T follicular helper cell (primary cell): Measurements from ENCODE around the gene BAZ1B.
"Not testable (repeated sequence)": the region's sequence is repeated elsewhere in the genome, so short reads cannot be mapped to it uniquely, and the experiment has no call there.

Experiments used
- DNase-seq: peaks from one replicate; pipeline ENCODE4 v3.0.0-alpha.2; 2020; ENCODE audit warnings: low read depth

BAZ1B gene

DNA sequence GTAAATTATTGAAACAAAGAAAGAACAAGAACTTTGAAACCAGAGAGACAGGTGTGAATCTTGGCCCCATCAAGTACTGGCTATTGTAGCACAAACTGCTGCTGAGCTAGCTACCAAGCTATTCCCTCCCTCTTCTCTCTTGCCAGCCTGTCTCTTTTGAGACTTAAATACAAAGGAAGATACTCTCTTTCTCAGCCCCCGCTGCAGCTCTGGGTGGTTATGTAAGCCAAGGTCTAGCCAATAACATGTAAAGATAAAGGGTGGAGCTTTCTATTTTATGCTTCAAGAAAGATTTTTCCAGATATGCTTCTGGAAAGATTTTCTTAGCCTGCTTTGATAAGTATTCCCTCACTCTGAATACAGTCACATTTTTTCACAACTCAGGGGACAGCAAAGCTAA lies 17.2 kb downstream of the BAZ1B start:
- no peak for DNase-seq

DNA sequence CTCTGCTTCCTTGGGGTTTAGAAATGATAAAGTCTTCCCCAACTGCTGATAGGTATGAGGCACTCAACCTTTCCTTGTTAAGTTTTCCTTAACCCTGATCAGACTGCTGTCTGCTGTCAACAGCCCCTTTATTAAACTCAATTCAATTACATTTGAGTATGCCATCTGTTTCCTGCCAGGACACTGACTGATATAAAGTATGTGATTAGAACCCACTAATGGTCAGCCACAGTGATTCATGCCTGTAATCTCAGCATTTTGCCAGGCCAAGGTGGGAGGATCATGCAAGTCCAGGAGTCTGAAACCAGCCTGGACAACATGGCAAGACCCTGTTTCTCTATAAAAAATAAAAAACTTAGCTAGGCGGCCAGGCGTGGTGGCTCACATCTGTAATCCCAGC lies 18.1 kb downstream of the BAZ1B start:
- no peak for DNase-seq

DNA sequence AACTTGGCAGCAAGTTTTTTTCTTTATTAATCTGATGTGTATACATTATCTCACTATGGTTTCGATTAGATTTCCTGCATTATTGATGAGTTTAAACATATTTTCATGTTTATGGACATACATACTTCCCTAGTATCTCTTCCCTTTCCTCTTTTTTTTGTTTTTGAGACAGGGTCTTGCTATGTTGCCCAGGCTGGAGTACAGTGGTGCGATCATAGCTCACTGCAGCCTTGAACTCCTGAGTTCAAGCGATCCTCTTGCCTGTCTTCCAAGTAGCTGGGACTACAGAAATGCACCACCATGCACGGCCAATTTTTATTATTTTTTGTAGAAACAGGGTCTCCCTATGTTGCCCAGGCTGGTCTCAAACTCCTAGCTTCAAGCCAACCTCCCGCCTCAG lies 18.9 kb downstream of the BAZ1B start:
- no peak for DNase-seq

DNA sequence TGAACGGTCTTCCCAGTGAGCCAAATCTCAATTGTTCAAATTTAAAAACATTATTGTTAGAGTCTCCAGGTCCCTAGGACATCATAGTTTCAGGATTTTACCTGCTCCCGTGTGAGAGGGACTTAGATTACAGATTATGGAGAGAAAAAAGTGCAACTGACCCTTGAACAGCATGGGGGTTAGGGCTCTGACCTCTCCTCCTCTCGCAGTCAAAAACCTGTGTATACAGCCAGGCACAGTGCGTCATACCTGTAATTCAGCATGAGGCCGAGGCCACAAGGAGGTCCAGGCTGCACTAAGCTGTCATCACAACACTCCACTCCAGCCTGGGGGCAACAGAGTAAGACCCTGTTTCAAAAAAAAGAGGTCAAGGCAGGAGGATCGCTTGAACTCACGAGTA lies 25.5 kb downstream of the BAZ1B start:
- DNase-seq, result no peak

DNA sequence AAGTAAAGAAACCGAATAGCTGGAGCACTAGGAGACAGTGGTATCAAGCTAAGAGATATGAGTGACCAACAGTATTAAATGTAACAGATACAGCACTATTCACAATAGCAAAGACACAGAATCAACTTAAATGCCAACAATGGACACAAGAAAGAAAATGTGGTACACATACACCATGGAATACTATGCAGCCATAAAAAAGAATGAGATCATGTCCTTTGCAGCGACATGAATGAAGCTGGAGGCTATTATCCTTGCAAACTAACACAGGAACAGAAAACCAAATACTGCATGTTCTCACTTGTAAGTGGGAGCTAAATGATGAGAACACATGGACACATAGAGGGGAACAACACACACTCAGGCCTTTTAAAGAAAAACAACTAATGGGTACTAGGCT lies 26.6 kb downstream of the BAZ1B start:
- DNase-seq, result not testable (repeated sequence)

- no peak for DNase-seq
Observed at GRCh38 chr7:73489976-73490375, 32.1 kb downstream of the BAZ1B start.

GRCh38 chr7:73487486-73487885 lies 34.6 kb downstream of the BAZ1B start:
- no peak for DNase-seq

DNA sequence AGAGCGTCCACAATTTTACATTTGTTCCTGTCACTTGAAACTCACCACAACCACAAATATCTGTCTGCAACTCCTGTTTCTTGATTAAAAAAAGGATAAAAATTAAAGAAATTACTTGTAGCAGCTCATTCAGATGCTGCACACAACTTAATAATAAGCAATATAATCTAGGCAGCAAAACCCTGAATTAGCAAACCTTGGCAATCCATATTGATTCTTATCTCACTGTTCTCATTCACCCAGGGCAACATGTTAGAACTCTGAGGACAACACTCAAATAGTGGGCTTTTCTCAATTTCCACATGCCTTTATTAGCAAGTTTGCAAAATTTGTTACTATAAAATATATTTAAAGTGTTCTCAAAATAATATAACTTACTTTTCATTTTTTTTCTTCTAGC lies 38.9 kb downstream of the BAZ1B start:
- DNase-seq, result no peak

GRCh38 chr7:73482746-73483145 lies 39.3 kb downstream of the BAZ1B start:
- no peak for DNase-seq

DNA sequence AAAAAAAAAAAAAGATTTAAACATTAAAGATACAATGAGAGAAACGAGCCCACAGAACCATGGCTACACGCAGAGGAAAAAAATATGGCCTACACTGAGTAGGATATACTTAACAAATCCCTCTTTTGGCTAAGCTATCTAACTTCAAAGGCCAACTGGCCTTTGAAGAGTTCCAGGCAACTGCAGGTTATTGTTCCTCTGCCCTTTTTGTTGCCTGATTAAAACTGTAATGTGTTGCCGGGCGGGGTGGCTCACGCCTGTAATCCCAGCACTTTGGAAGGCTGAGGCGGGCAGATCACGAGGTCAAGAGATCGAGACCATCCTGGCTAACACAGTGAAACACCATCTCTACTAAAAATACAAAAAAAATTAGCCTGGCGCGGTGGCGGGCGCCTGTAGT lies 40.6 kb downstream of the BAZ1B start:
- not testable (repeated sequence) for DNase-seq

DNA sequence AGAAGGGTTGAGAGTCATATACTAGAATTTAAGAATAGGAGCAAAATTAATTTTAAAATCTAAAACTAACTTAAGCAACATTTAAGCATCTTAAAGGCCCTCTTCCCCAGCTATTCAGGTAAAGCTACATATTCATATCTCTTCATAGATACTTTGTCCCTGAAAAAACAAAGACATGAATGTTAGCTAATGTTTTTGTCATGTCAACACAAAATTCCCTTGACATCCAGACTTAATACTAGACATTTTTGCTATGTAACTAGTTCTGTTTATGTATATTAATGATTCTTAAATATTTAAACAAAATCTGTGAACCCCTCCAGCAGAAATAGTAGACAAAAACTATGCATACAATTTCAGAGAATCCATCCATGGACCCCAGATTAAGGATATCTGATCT lies 43.5 kb downstream of the BAZ1B start:
- no peak for DNase-seq

DNA sequence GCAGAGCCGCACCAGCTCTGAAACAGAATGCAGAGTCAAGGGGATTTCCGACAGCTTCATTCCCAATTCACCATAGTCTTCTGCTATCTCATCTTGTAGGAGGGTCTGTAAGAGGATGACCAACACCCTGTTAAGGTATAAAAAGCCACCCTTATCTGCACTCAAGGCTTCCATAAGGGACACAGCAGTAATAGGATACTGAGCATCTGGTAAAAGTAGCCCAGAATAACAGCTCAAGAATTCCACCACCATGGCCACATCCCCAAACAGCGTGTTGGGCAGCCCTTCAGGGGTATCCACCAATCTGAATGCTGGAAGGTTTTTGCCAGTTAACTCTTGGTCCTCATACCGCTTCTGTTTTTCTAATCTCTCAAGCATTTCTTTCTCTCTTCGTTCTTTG lies 44.7 kb downstream of the BAZ1B start:
- no peak for DNase-seq

DNA sequence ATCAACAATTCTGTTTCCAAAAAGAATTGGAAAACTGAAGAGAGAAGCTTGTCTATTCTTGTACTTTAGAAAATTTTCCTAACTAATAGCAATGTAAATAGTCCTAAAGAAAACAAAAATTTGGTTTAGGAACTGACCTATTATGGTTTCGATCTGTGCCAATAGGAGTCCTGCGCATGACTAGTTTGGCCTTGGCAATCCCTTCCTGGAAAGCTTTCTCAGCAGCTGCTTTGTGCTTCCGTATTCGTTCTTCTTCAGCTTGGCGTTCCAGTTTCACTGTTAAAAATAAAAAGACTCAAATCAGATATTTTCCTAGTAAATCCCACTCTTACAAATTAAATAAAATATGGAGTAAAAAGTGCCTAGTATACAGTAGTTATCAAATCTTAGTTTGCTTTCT lies 51.9 kb downstream of the BAZ1B start:
- no peak for DNase-seq

- not testable (repeated sequence) for DNase-seq
Observed at GRCh38 chr7:73467046-73467445, 55.0 kb downstream of the BAZ1B start.

- DNase-seq, result no peak
Observed at GRCh38 chr7:73466112-73466511, 56.0 kb downstream of the BAZ1B start.

DNA sequence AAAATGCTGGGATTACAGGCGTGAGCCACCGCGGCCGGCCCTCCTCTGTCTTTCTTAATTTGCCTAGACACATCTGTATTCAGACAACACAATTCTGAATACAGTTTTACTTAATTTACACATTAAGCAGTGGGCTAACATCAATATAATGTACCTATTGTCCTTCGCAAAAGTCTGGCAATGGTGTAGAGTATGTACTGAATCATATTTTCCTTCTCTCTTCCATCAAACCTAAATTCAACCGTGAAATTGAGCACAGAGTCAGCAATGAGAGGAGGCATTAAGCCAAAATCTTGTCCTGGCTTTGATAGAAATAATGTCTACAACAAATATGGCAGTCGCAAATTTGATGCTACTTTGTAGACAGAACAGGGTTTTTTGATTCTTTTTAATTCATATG lies 58.1 kb downstream of the BAZ1B start:
- DNase-seq, result no peak

- DNase-seq, result no peak
Observed at GRCh38 chr7:73463260-73463659, 58.8 kb downstream of the BAZ1B start.

GRCh38 chr7:73461782-73462285 lies 60.3 kb downstream of the BAZ1B start:
- DNase-seq, result no peak

DNA sequence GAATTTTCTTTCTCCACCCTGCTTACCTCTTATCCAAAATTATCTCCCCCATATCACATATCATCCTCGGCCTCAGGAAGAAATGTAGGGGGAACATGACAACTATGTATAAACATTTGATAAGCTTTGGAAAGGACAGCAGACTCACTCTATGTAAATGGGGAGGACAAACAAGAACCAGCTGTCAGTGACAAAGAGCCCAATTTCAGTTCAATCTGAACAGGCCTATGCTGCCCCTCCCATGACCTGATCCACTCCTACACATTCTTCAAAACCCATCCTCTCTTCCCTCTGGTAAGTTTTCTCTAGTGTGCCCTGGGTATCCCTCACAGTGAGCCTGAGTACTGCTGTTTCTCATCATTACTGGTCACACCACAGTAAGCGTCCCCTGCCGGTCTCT lies 67.7 kb downstream of the BAZ1B start:
- DNase-seq, result no peak

- DNase-seq, result no peak
Observed at GRCh38 chr7:73452999-73453635, 69.0 kb downstream of the BAZ1B start.

GRCh38 chr7:73451780-73452398 lies 70.2 kb downstream of the BAZ1B start:
- no peak for DNase-seq

GRCh38 chr7:73449422-73449821 lies 72.7 kb downstream of the BAZ1B start:
- no peak for DNase-seq

DNA sequence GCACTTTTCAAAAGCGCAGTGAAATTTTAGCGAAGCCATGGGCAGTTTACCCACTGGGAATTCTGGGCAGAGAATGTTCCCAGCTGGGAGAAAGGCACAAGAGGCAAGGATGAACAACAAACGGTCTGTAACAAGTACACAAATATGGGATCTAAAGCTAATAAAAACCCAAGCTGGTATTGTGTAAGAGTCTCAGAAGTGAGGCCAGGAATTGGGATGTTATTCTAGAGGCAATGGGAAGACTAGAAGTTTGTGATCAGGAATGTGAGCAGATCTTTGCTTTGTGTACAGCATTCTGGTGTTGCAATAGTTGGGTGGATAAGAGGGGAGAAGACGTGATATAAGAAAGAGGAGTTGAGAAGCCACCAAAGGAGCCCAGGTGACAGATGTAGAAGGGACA lies 73.5 kb downstream of the BAZ1B start:
- no peak for DNase-seq
